HG03045 (cell line): ENCODE results near the gene GRAMD2B.
"Not testable (repeated sequence)": the region's sequence is repeated elsewhere in the genome, so short reads cannot be mapped to it uniquely, and the experiment has no call there.

Experiments
- ATAC-seq: cut with Tn5 transposase; IDR thresholded peaks from one replicate; pipeline ENCODE4 v1.9.1; 2021; ENCODE audit warnings: mild to moderate bottlenecking, moderate library complexity; ENCODE audit not compliant: unreplicated experiment

Gene GRAMD2B

GRCh38 chr5:126422994-126423788 is at the start of gene GRAMD2B:
Gene GRAMD2B (plus strand): TSS chr5:126423409. CDS start chr5:126423607, 198 bp downstream.
- peak; percentile 87 for ATAC-seq

DNA sequence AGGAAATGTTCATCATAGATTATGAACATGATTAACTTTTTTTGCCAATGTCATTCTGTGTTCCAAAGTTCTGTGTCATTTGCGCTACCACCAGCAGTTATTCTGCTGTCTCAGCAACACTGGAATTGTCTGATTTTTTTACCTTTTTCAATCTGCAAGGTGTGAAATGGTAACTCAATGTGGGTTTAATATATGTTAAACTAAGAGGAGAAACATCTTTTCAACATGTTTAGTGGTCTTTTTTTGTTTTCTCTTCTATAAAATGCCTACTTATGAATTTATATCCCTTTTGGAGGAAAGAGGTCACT is 49.1 kb upstream of the GRAMD2B start:
- ATAC-seq: no peak

GRCh38 chr5:126376443-126376842 is 46.8 kb upstream of the GRAMD2B start:
- no peak for ATAC-seq

- no peak for ATAC-seq
These were observed 45.8 kb upstream of the GRAMD2B start for GRCh38 chr5:126377424-126377823.

- not testable (repeated sequence) for ATAC-seq
These were observed 42.9 kb upstream of the GRAMD2B start for GRCh38 chr5:126380316-126380715.

- ATAC-seq: no peak
These were observed 40.0 kb upstream of the GRAMD2B start for GRCh38 chr5:126383246-126383645.

DNA sequence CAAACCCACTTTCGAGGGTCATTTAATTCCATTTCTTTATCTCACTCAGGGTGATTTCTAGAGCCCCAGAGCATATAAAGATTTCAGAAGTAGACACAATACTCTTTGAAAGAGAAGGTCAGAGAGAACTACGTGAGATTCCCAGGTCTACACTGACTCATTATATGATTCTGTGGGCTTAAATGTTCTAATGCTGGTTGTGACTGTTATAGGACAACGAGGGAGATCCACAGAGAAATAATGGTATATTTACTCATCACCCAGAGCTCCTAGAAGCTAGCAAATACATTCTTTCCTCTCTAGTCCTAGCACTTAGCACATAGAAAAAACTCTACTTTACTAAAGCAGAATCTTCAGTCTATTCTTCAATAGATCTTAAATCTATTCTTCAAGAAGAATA is 39.4 kb upstream of the GRAMD2B start:
- ATAC-seq: no peak

- no peak for ATAC-seq
These were observed 38.2 kb upstream of the GRAMD2B start for GRCh38 chr5:126384985-126385384.

DNA sequence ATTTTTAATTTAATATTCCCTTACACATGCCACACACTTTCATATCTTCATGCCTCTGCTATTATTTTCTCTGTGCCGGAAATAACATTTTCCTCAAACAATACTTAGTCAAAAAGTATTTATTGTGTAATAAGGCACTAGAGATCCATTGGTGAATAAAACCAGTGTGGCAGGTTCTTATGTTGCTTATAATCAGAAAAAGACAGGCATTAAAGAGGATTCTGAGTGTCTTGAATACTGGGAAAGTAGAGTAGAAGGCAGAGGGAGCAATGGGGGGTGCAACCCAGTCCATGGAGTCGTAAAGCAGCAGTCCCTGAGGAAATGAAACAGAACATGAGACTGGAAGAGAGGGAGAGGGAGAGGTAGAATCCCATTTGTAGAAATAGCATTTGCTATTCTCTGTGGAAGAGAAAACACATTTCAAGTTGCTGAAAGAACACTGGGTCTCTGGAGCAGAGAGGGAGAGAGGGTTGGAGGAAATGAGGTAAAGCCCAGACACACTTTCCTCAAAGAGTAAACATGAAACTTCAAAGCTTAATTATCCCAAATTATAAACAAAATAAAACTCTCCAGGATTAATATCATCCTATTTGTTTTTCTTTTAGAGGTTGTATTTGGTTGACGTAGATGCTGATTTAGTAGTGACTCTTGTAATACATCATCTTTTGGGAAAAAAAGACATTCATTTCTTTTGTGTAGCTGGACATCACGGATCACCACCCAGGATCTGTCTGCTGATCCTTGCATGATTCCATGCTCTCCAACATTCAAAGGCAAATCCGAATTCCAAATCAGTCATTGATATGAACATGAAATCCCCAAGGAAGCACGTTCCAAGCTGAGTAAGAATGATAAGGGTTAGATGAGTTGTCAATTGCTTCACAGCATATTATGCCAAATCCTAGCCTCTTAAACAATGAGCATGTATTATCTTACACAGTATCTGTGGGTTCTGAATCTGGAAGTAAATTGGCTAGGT is 37.4 kb upstream of the GRAMD2B start:
- no peak for ATAC-seq

DNA sequence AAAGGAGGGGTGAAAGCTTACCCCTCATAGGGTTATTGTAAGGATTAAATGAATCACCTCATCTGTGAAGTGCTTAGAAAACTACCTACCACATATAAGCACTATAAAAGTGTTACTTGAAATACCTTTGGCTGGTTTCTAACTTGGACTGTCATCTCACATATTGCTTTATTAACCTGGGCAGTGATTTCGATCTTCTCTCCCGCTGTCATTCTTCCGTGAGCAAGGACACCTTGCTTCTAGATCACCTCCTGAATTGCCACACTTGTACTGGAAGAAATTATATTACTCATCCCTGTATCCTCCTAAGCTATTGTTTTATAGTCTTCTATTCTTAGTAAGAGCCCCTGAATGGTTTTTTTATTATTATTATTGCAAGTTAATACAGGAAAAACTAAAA is 34.0 kb upstream of the GRAMD2B start:
- ATAC-seq: no peak

- no peak for ATAC-seq
These were observed 33.2 kb upstream of the GRAMD2B start for GRCh38 chr5:126390051-126390450.

DNA sequence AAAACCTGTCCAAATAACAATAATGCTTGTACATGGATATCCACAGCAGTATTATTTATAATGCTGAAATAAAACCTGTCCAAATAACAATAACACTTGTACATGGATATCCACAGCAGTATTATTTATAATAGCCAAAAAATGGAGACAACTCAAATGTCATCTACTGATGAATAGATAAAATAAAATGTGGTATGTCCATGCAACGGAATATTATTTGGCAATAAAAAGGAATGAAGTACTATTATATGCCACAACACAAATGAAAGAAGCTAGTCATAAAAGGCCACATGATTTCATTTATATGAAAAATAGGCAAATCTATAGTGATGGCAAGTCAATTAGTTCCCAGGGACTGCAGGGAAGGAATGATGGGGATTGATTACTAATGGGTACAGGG is 31.8 kb upstream of the GRAMD2B start:
- no peak for ATAC-seq

- no peak for ATAC-seq
These were observed 28.9 kb upstream of the GRAMD2B start for GRCh38 chr5:126394211-126394788.

- no peak for ATAC-seq
These were observed 28.0 kb upstream of the GRAMD2B start for GRCh38 chr5:126395198-126395597.

DNA sequence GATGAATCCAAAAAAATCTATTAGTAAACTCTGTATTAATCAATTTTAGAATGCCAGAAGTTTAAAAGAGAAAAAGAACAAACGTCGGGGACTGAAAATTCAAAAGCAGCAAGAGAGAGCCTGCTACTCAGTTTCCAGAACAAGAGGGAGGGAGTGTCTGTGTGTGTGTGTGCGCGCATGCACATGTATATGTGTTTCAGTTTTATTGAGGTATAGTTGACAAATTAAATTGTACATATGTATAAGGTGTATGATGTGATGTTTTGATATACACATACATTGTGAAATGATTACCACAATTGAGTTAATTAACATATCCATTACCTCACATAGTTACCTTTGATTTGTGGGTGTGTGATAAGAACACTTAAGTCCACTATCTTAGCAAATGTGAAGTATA is 27.6 kb upstream of the GRAMD2B start:
- ATAC-seq: no peak

DNA sequence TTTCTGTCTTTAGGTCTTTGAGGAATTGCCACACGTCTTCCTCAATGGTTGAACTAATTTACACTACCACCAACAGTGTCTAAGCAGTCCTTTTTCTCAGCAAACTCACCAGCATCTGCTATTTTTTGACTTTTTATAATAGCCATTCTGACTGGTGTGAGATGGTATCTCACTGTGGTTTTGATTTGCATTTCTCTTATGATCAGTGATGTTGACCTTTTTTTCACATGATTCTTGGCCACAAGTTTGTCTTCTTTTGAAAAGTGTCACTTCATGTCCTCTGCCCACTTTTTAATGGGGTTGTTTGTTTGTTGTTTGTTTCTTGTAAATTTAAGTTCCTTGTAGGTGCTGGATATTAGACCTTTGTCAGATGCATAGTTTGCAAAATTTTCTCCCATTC is 26.5 kb upstream of the GRAMD2B start:
- ATAC-seq: not testable (repeated sequence)

GRCh38 chr5:126398791-126399190 is 24.4 kb upstream of the GRAMD2B start:
- ATAC-seq: no peak

GRCh38 chr5:126400621-126401251 is 22.5 kb upstream of the GRAMD2B start:
- no peak for ATAC-seq

DNA sequence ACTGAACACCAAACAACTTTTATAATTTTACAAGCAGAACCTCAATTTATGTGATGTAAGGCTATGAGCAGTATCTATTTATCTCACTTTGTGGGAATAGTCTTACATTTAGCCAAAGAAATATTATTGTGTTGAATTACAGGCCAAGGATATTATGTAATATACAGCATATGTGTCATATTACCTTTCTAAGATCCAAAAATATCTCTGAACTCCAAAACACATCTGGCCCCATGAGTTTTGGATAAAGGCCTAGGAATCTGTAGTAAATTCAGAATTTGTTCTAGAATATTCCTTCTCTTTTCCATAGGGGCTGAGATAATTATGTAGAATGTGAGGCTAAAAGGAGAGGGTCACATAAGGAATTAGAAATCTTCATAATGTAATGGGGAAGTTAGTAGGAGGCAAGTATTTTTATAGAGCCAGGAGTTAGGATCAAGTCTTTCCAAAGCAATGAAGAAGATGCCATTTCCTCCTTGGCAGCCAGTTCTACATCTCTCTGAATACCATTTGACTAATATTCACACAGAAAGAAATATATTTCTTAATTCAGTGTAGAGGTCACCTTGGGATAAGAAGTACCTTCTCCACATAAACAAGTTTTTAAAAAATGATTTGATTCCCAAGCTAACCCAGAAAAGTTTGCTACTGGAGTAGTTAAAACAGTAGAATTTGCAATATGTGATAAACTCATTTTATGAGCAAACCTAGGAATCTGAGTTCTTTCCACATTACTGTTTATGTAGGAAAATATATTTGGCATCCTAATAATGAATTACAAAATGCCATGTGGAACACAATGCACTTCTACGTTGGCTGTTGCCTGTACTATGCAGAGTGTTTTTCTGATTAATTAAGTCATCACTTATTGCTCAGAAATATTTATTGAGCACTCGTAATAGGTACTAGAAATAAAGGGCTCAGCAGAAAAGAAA is 20.3 kb upstream of the GRAMD2B start:
- no peak for ATAC-seq

- ATAC-seq: no peak
These were observed 19.3 kb upstream of the GRAMD2B start for GRCh38 chr5:126403876-126404275.
